SK-N-SH (cell line): Measurements from ENCODE around the gene NR2C1.
"Not testable (repeated sequence)": the region's sequence is repeated elsewhere in the genome, so short reads cannot be mapped to it uniquely, and the experiment has no call there.

ENCODE experiments used
- EP300 ChIP-seq, 2 experiments: IDR thresholded peaks; 2 replicates each; pipeline versions ENCODE4 v1.4.0 to v1.6.1; 2012; ENCODE audit warnings: borderline replicate concordance in 1 of 2, low read depth in 1 of 2, low read length in 1 of 2
- GATA2 ChIP-seq: sonication (generic); formaldehyde crosslinking; IDR thresholded peaks from 2 replicates; pipeline ENCODE4 v1.5.0; 2020; ENCODE audit warnings: mild to moderate bottlenecking, missing genetic modification reagents
- NFIC ChIP-seq: IDR thresholded peaks from 2 replicates; pipeline ENCODE4 v1.4.0; 2012; ENCODE audit warnings: borderline replicate concordance
- NRF1 ChIP-seq: IDR thresholded peaks from 2 replicates; pipeline ENCODE4 v1.6.1; 2012; ENCODE audit warnings: low read depth, mild to moderate bottlenecking, low read length
- TF ChIP-seq, protein P1 (sequence below): fragments of 200-600 bp; sonication (generic); IDR thresholded peaks from 2 replicates; pipeline ENCODE4 v1.6.1; 2017; ENCODE audit warnings: antibody characterized with exemption, mild to moderate bottlenecking, moderate library complexity
- TF ChIP-seq, protein P2 (sequence below): IDR thresholded peaks from 2 replicates; pipeline ENCODE4 v1.6.1; 2012; ENCODE audit warnings: mild to moderate bottlenecking, low read depth, low read length, moderate library complexity
- TF ChIP-seq, protein P3 (sequence below): IDR thresholded peaks from 2 replicates; pipeline ENCODE4 v1.4.0; 2012; ENCODE audit warnings: low read depth, borderline replicate concordance
- TF ChIP-seq, protein P4 (sequence below): IDR thresholded peaks from 2 replicates; pipeline ENCODE4 v1.4.0; 2012; ENCODE audit warnings: low read depth, borderline replicate concordance

DNA sequence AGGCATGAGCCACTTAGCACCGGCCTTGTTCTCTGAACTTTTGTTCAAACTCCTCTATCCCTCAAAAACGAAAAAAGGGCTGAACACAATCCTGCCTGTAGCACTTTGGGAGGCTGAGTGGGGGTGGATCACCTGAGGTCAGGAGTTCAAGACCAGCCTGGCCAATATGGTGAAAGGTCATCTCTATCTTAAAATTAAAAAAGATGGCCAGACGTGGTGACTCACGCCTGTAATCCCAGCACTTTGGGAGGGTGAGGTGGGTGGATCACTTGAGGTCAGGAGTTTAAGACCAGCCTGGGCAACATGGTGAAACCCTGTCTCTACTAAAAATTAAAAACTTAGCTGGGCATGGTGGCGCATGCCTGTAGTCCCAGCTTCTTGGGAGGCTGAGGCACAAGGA lies 28.5 kb upstream of the NR2C1 start:
- TF ChIP-seq, protein P1, sequence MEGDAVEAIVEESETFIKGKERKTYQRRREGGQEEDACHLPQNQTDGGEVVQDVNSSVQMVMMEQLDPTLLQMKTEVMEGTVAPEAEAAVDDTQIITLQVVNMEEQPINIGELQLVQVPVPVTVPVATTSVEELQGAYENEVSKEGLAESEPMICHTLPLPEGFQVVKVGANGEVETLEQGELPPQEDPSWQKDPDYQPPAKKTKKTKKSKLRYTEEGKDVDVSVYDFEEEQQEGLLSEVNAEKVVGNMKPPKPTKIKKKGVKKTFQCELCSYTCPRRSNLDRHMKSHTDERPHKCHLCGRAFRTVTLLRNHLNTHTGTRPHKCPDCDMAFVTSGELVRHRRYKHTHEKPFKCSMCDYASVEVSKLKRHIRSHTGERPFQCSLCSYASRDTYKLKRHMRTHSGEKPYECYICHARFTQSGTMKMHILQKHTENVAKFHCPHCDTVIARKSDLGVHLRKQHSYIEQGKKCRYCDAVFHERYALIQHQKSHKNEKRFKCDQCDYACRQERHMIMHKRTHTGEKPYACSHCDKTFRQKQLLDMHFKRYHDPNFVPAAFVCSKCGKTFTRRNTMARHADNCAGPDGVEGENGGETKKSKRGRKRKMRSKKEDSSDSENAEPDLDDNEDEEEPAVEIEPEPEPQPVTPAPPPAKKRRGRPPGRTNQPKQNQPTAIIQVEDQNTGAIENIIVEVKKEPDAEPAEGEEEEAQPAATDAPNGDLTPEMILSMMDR: not testable (repeated sequence)
- TF ChIP-seq, protein P2, sequence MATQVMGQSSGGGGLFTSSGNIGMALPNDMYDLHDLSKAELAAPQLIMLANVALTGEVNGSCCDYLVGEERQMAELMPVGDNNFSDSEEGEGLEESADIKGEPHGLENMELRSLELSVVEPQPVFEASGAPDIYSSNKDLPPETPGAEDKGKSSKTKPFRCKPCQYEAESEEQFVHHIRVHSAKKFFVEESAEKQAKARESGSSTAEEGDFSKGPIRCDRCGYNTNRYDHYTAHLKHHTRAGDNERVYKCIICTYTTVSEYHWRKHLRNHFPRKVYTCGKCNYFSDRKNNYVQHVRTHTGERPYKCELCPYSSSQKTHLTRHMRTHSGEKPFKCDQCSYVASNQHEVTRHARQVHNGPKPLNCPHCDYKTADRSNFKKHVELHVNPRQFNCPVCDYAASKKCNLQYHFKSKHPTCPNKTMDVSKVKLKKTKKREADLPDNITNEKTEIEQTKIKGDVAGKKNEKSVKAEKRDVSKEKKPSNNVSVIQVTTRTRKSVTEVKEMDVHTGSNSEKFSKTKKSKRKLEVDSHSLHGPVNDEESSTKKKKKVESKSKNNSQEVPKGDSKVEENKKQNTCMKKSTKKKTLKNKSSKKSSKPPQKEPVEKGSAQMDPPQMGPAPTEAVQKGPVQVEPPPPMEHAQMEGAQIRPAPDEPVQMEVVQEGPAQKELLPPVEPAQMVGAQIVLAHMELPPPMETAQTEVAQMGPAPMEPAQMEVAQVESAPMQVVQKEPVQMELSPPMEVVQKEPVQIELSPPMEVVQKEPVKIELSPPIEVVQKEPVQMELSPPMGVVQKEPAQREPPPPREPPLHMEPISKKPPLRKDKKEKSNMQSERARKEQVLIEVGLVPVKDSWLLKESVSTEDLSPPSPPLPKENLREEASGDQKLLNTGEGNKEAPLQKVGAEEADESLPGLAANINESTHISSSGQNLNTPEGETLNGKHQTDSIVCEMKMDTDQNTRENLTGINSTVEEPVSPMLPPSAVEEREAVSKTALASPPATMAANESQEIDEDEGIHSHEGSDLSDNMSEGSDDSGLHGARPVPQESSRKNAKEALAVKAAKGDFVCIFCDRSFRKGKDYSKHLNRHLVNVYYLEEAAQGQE: not testable (repeated sequence)
- TF ChIP-seq NRF1; EP300 (IDR thresholded peaks at IDR 0.05; ENCODE audit: borderline replicate concordance in 1 of 2, low read depth in 1 of 2, low read length in 1 of 2); NFIC; GATA2 (CRISPR knock-in tag): not testable (repeated sequence)
- TF ChIP-seq, protein P3, sequence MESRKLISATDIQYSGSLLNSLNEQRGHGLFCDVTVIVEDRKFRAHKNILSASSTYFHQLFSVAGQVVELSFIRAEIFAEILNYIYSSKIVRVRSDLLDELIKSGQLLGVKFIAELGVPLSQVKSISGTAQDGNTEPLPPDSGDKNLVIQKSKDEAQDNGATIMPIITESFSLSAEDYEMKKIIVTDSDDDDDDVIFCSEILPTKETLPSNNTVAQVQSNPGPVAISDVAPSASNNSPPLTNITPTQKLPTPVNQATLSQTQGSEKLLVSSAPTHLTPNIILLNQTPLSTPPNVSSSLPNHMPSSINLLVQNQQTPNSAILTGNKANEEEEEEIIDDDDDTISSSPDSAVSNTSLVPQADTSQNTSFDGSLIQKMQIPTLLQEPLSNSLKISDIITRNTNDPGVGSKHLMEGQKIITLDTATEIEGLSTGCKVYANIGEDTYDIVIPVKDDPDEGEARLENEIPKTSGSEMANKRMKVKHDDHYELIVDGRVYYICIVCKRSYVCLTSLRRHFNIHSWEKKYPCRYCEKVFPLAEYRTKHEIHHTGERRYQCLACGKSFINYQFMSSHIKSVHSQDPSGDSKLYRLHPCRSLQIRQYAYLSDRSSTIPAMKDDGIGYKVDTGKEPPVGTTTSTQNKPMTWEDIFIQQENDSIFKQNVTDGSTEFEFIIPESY: not testable (repeated sequence)
- TF ChIP-seq, protein P4, sequence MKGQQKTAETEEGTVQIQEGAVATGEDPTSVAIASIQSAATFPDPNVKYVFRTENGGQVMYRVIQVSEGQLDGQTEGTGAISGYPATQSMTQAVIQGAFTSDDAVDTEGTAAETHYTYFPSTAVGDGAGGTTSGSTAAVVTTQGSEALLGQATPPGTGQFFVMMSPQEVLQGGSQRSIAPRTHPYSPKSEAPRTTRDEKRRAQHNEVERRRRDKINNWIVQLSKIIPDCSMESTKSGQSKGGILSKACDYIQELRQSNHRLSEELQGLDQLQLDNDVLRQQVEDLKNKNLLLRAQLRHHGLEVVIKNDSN: not testable (repeated sequence)
